Activated naive CD4-positive, alpha-beta T cell treated with anti-CD3 and anti-CD28 coated beads, Interleukin-2, amount 10 ng/mL, durations not matched to agents 7 days and 5 days (primary cell): ENCODE data around the gene NACC1.

Experiments used
- CTCF ChIA-PET: fragments of 350-600 bp; sonication (Branson Sonifier 250); formaldehyde crosslinking; loops from one replicate; lab custom pipeline; 2021; ENCODE audit warnings: antibody characterized with exemption; lab: Charles Lee
- DNase-seq: peaks from one replicate; pipeline ENCODE4 v3.0.0-alpha.2; 2020
- H3K27ac Mint-ChIP-seq: one replicate; pipeline ENCODE4 v1.8.0; 2021; ENCODE audit warnings: mild to moderate bottlenecking, moderate library complexity, mixed read lengths
- H3K27me3 Mint-ChIP-seq: one replicate; pipeline ENCODE4 v1.8.0; 2021; ENCODE audit warnings: mild to moderate bottlenecking, mixed read lengths
- H3K36me3 Mint-ChIP-seq: one replicate; pipeline ENCODE4 v1.8.0; 2021; ENCODE audit warnings: mixed read lengths
- H3K4me1 Mint-ChIP-seq: one replicate; pipeline ENCODE4 v1.8.0; 2021; ENCODE audit warnings: mixed read lengths
- H3K4me3 Mint-ChIP-seq: one replicate; pipeline ENCODE4 v1.8.0; 2021; ENCODE audit warnings: mild to moderate bottlenecking, moderate library complexity, mixed read lengths
- H3K9me3 Mint-ChIP-seq: one replicate; pipeline ENCODE4 v1.8.0; 2021; ENCODE audit warnings: mixed read lengths

Gene NACC1

GRCh38 chr19:13092158-13092543, 25.9 kb upstream of the NACC1 start:
- peaks cover 60% of the 10 kb centered on the region for H3K27me3 Mint-ChIP-seq
- DNase-seq, result no peak
- CTCF ChIA-PET, result interaction anchor here (0.8 to 3.2 kb wide), 4 partner anchors 13 to 127 kb away, joined by 3 to 9 read pairs (median 8); no protein-coding TSS in a partner anchor
- no peak overlapping the region for H3K4me3 Mint-ChIP-seq
- peaks cover 22% of the 10 kb centered on the region for H3K4me1 Mint-ChIP-seq
- H3K9me3 Mint-ChIP-seq, result no peaks in the 10 kb centered on the region
- peaks cover 2% of the 10 kb centered on the region for H3K36me3 Mint-ChIP-seq
- H3K27ac Mint-ChIP-seq, result no peak overlapping the region

GRCh38 chr19:13092606-13093235, 25.3 kb upstream of the NACC1 start:
- Mint-ChIP-seq H3K9me3 (no peaks in the 10 kb centered on the region), H3K27me3 (peaks cover 65% of the 10 kb centered on the region), H3K4me1 (peaks cover 26% of the 10 kb centered on the region), H3K36me3 (peaks cover 2% of the 10 kb centered on the region), H3K4me3 (no peak overlapping the region), H3K27ac (no peak overlapping the region)
- no peak for DNase-seq
- CTCF ChIA-PET, result interaction anchor here (0.5 to 4.6 kb wide), 11 partner anchors 12 to 127 kb away, joined by 3 to 76 read pairs (median 8); no protein-coding TSS in a partner anchor

- Mint-ChIP-seq H3K27me3 (peaks cover 74% of the 10 kb centered on the region), H3K4me1 (peaks cover 34% of the 10 kb centered on the region), H3K4me3 (no peak overlapping the region), H3K36me3 (peaks cover 2% of the 10 kb centered on the region), H3K9me3 (no peaks in the 10 kb centered on the region), H3K27ac (no peak overlapping the region)
- CTCF ChIA-PET, result interaction anchor here (0.5 to 4.6 kb wide), 22 partner anchors 12 to 163 kb away, joined by 3 to 76 read pairs (median 6); no protein-coding TSS in a partner anchor
- peak; percentile 87 for DNase-seq
Observed at GRCh38 chr19:13093407-13094105, 24.5 kb upstream of the NACC1 start.

- no peaks in the 10 kb centered on the region for H3K9me3 Mint-ChIP-seq
- no peak overlapping the region for H3K4me3 Mint-ChIP-seq
- peaks cover 2% of the 10 kb centered on the region for H3K36me3 Mint-ChIP-seq
- peaks cover 38% of the 10 kb centered on the region for H3K4me1 Mint-ChIP-seq
- CTCF ChIA-PET, result interaction anchor here (0.7 to 4.6 kb wide), 21 partner anchors 11 to 163 kb away, joined by 3 to 76 read pairs (median 7); no protein-coding TSS in a partner anchor
- H3K27ac Mint-ChIP-seq, result no peak overlapping the region
- DNase-seq, result no peak
- H3K27me3 Mint-ChIP-seq, result peaks cover 79% of the 10 kb centered on the region
Observed at GRCh38 chr19:13094106-13094504, 24.0 kb upstream of the NACC1 start.

GRCh38 chr19:13094771-13095392, 23.2 kb upstream of the NACC1 start:
- Mint-ChIP-seq H3K9me3 (no peaks in the 10 kb centered on the region), H3K4me1 (peaks cover 43% of the 10 kb centered on the region), H3K27ac (no peak overlapping the region), H3K36me3 (peaks cover 2% of the 10 kb centered on the region), H3K4me3 (no peak overlapping the region), H3K27me3 (peaks cover 87% of the 10 kb centered on the region)
- CTCF ChIA-PET, result interaction anchor here (1.0 to 4.6 kb wide), 19 partner anchors 10 to 164 kb away, joined by 3 to 76 read pairs (median 8); no protein-coding TSS in a partner anchor
- DNase-seq, result no peak

GRCh38 chr19:13095393-13095784, 22.7 kb upstream of the NACC1 start:
- DNase-seq, result no peak
- peaks cover 87% of the 10 kb centered on the region for H3K27me3 Mint-ChIP-seq
- H3K9me3 Mint-ChIP-seq, result no peaks in the 10 kb centered on the region
- no peak overlapping the region for H3K4me3 Mint-ChIP-seq
- CTCF ChIA-PET, result interaction anchor here (0.9 to 4.6 kb wide), 12 partner anchors 8 to 130 kb away, joined by 3 to 76 read pairs (median 8); no protein-coding TSS in a partner anchor
- no peak overlapping the region for H3K27ac Mint-ChIP-seq
- peaks cover 7% of the 10 kb centered on the region for H3K36me3 Mint-ChIP-seq
- peaks cover 48% of the 10 kb centered on the region for H3K4me1 Mint-ChIP-seq

- Mint-ChIP-seq H3K27me3 (peaks cover 79% of the 10 kb centered on the region), H3K9me3 (no peaks in the 10 kb centered on the region), H3K36me3 (peaks cover 9% of the 10 kb centered on the region), H3K4me3 (peak overlapping the region; percentile 7), H3K27ac (no peak overlapping the region), H3K4me1 (peaks cover 51% of the 10 kb centered on the region)
- CTCF ChIA-PET, result interaction anchor here (0.9 to 4.6 kb wide), 8 partner anchors 9 to 131 kb away, joined by 3 to 76 read pairs (median 10); no protein-coding TSS in a partner anchor
- no peak for DNase-seq
Observed at GRCh38 chr19:13095934-13096927, 21.8 kb upstream of the NACC1 start.

- DNase-seq, result no peak
- peak overlapping the region; percentile 79 for H3K27ac Mint-ChIP-seq
- H3K27me3 Mint-ChIP-seq, result peaks cover 73% of the 10 kb centered on the region
- CTCF ChIA-PET, result interaction anchor here (2.0 to 4.6 kb wide), 4 partner anchors 8 to 132 kb away, joined by 8 to 76 read pairs (median 31); no protein-coding TSS in a partner anchor
- peaks cover 9% of the 10 kb centered on the region for H3K36me3 Mint-ChIP-seq
- H3K4me1 Mint-ChIP-seq, result peaks cover 60% of the 10 kb centered on the region
- H3K4me3 Mint-ChIP-seq, result peak overlapping the region; percentile 64
- H3K9me3 Mint-ChIP-seq, result no peaks in the 10 kb centered on the region
Observed at GRCh38 chr19:13097033-13097462, 21.0 kb upstream of the NACC1 start.

GRCh38 chr19:13097463-13098258, 20.4 kb upstream of the NACC1 start:
- Mint-ChIP-seq H3K27me3 (peaks cover 76% of the 10 kb centered on the region), H3K9me3 (no peaks in the 10 kb centered on the region), H3K27ac (peak overlapping the region; percentile 58), H3K36me3 (peaks cover 9% of the 10 kb centered on the region), H3K4me1 (peaks cover 63% of the 10 kb centered on the region), H3K4me3 (peak overlapping the region; percentile 52)
- CTCF ChIA-PET, result interaction anchor here (4.6 kb wide), 1 partner anchor 122 kb away, joined by 76 read pairs; no protein-coding TSS in a partner anchor
- DNase-seq, result peak; percentile 41

GRCh38 chr19:13098277-13099072, 19.6 kb upstream of the NACC1 start:
- DNase-seq, result peak; percentile 40
- Mint-ChIP-seq H3K36me3 (peaks cover 9% of the 10 kb centered on the region), H3K9me3 (no peaks in the 10 kb centered on the region), H3K4me3 (peak overlapping the region; percentile 72), H3K27me3 (peaks cover 77% of the 10 kb centered on the region), H3K4me1 (peaks cover 69% of the 10 kb centered on the region), H3K27ac (peak overlapping the region; percentile 62)
- CTCF ChIA-PET, result no interaction called here

GRCh38 chr19:13099073-13099999, 18.7 kb upstream of the NACC1 start:
- CTCF ChIA-PET, result interaction anchor here (1.3 kb wide), 2 partner anchors 37 to 134 kb away, joined by 3 read pairs; no protein-coding TSS in a partner anchor
- peak; percentile 86 for DNase-seq
- peaks cover 68% of the 10 kb centered on the region for H3K27me3 Mint-ChIP-seq
- peaks cover 9% of the 10 kb centered on the region for H3K36me3 Mint-ChIP-seq
- peak overlapping the region; percentile 72 for H3K4me3 Mint-ChIP-seq
- H3K4me1 Mint-ChIP-seq, result peaks cover 71% of the 10 kb centered on the region
- H3K9me3 Mint-ChIP-seq, result no peaks in the 10 kb centered on the region
- H3K27ac Mint-ChIP-seq, result peak overlapping the region; percentile 96
